SK-N-SH (cell line): Measurements from ENCODE around the gene GPR173. TPM values are rescaled to one million over a fixed set of nuclear protein-coding genes. Genes with fewer than 3 reads are reported as not detected.
A peak's percentile ranks its signal among the peaks of the same experiment; 100 is the strongest.

ENCODE experiments used
- CTCF ChIA-PET: fragments of 300-600, 350-600 bp; formaldehyde crosslinking; extraction: SDS; loops from one replicate; lab custom pipeline; 2021; lab: Yijun Ruan, JAX
- POLR2A ChIA-PET: fragments of 350-600 bp; sonication (Branson Sonifier 250); formaldehyde crosslinking; extraction: SDS; loops from one replicate; lab custom pipeline; 2020; ENCODE audit warnings: antibody characterized with exemption, inconsistent platforms; lab: Yijun Ruan, JAX
- DNase-seq: peaks from one replicate; pipeline ENCODE4 v3.0.0; 2012
- H2AFZ ChIP-seq: fragments of 200-600 bp; sonication (generic); 2 replicates; pipeline ENCODE4 v1.8.1; 2016; ENCODE audit warnings: antibody characterized with exemption, mild to moderate bottlenecking, low read depth
- H3F3A ChIP-seq: fragments of 200-600 bp; sonication (generic); replicated peaks from 2 replicates; pipeline ENCODE3; 2016; ENCODE audit warnings: antibody characterized with exemption, mild to moderate bottlenecking; ENCODE audit not compliant: insufficient read depth
- H3K27ac ChIP-seq, 2 experiments: fragments of 200-500 bp in 1 of 2; fragments of 200-600 bp in 1 of 2; sonication (Bioruptor generic) in 1 of 2; sonication (generic), shearing (Covaris generic) in 1 of 2; 2 replicates each; pipeline versions ENCODE4 v1.5.1 to v1.6.1; 2014 to 2016; ENCODE audit warnings: low read depth in 2 of 2, inconsistent platforms in 1 of 2, low read length in 1 of 2, mild to moderate bottlenecking in 1 of 2, mixed read lengths in 1 of 2
- H3K27me3 ChIP-seq: fragments of 200-600 bp; sonication (generic), shearing (Covaris generic); 2 replicates; pipeline ENCODE4 v1.6.1; 2016; ENCODE audit warnings: mixed run types; ENCODE audit not compliant: insufficient read depth
- H3K36me3 ChIP-seq, 2 experiments: fragments of 200-500 bp in 1 of 2; fragments of 200-600 bp in 1 of 2; sonication (Bioruptor generic) in 1 of 2; sonication (generic) in 1 of 2; replicated peaks in 1 of 2; 2 replicates each; pipeline versions ENCODE3 to v1.5.1; 2014 to 2016; ENCODE audit warnings: low read length in 1 of 2, mild to moderate bottlenecking in 1 of 2; ENCODE audit not compliant: insufficient read depth in 2 of 2, control insufficient read depth in 1 of 2
- H3K4me1 ChIP-seq, 2 experiments: fragments of 200-500 bp in 1 of 2; fragments of 200-600 bp in 1 of 2; sonication (Bioruptor generic) in 1 of 2; sonication (generic), shearing (Covaris generic) in 1 of 2; 2 replicates each; pipeline versions ENCODE4 v1.5.1 to v1.6.1; 2014 to 2016; ENCODE audit warnings: low read depth in 1 of 2, low read length in 1 of 2, mixed run types in 1 of 2; ENCODE audit not compliant: insufficient read depth in 2 of 2, control insufficient read depth in 1 of 2
- H3K4me2 ChIP-seq: fragments of 200-600 bp; sonication (generic), shearing (Covaris generic); 2 replicates; pipeline ENCODE4 v1.6.1; 2017; ENCODE audit warnings: mixed run types
- H3K4me3 ChIP-seq, 2 experiments: fragments of 200-500 bp in 1 of 2; fragments of 200-600 bp in 1 of 2; sonication (Bioruptor generic) in 1 of 2; sonication (generic), shearing (Covaris generic) in 1 of 2; 2 replicates each; pipeline versions ENCODE4 v1.5.1 to v1.8.1; 2014 to 2016; ENCODE audit warnings: low read depth in 2 of 2, inconsistent platforms in 1 of 2, low read length in 1 of 2, mild to moderate bottlenecking in 1 of 2, mixed read lengths in 1 of 2, moderate library complexity in 1 of 2
- H3K79me2 ChIP-seq: fragments of 200-600 bp; sonication (generic); 2 replicates; pipeline ENCODE4 v1.8.1; 2017; ENCODE audit warnings: mild to moderate bottlenecking; ENCODE audit not compliant: insufficient read depth
- H3K9ac ChIP-seq: fragments of 200-600 bp; sonication (generic); 2 replicates; pipeline ENCODE4 v1.6.1; 2017; ENCODE audit warnings: mixed run types
- H3K9me2 ChIP-seq: fragments of 200-600 bp; sonication (generic); 2 replicates; pipeline ENCODE4 v1.6.1; 2017; ENCODE audit warnings: mixed run types
- H3K9me3 ChIP-seq: fragments of 200-600 bp; sonication (generic); 2 replicates; pipeline ENCODE4 v1.6.1; 2017; ENCODE audit warnings: mixed run types, mild to moderate bottlenecking, moderate library complexity
- H4K20me1 ChIP-seq: fragments of 200-600 bp; sonication (generic); 2 replicates; pipeline ENCODE4 v1.6.1; 2017; ENCODE audit warnings: mild to moderate bottlenecking, mixed run types; ENCODE audit not compliant: insufficient read depth
- CHD2 ChIP-seq: fragments of 150-350 bp; IDR thresholded peaks from 2 replicates; pipeline ENCODE4 v1.6.1; 2018; ENCODE audit warnings: low read length; ENCODE audit not compliant: partially characterized antibody
- FOSL2 ChIP-seq: IDR thresholded peaks from 2 replicates; pipeline ENCODE4 v1.4.0; 2012; ENCODE audit warnings: low read depth, mild to moderate bottlenecking, moderate library complexity, borderline replicate concordance
- FOXJ3 ChIP-seq: sonication (generic); formaldehyde crosslinking; IDR thresholded peaks from 2 replicates; pipeline ENCODE4 v1.5.1; 2020; ENCODE audit warnings: mild to moderate bottlenecking, missing genetic modification reagents
- FOXM1 ChIP-seq: IDR thresholded peaks from 2 replicates; pipeline ENCODE4 v1.4.0; 2012; ENCODE audit warnings: low read depth, mild to moderate bottlenecking
- GABPA ChIP-seq: IDR thresholded peaks from 2 replicates; pipeline ENCODE4 v1.4.0; 2012; ENCODE audit warnings: low read depth, mild to moderate bottlenecking
- IRF3 ChIP-seq: fragments of 150-350 bp; IDR thresholded peaks from 2 replicates; pipeline ENCODE4 v1.6.1; 2016; ENCODE audit warnings: mild to moderate bottlenecking, low read depth, low read length
- JUND ChIP-seq: IDR thresholded peaks from 2 replicates; pipeline ENCODE4 v1.4.0; 2012
- NFIC ChIP-seq: IDR thresholded peaks from 2 replicates; pipeline ENCODE4 v1.4.0; 2012; ENCODE audit warnings: borderline replicate concordance
- POLR2AphosphoS5 ChIP-seq: IDR thresholded peaks from 2 replicates; pipeline ENCODE4 v1.6.1; 2012; ENCODE audit warnings: low read depth, low read length
- RAD21 ChIP-seq: IDR thresholded peaks from 2 replicates; pipeline ENCODE4 v1.6.1; 2012; ENCODE audit warnings: mild to moderate bottlenecking, low read length
- RFX5 ChIP-seq: IDR thresholded peaks from 2 replicates; pipeline ENCODE4 v1.6.1; 2012; ENCODE audit warnings: mild to moderate bottlenecking, improper control_type of control experiment, low read length
- RXRA ChIP-seq: IDR thresholded peaks from 2 replicates; pipeline ENCODE4 v1.4.0; 2012; ENCODE audit warnings: low read depth, mild to moderate bottlenecking, borderline replicate concordance
- SMC3 ChIP-seq: IDR thresholded peaks from 2 replicates; pipeline ENCODE4 v1.6.1; 2012; ENCODE audit warnings: low read depth, low read length, improper control_type of control experiment
- TAF1 ChIP-seq: IDR thresholded peaks from 2 replicates; pipeline ENCODE4 v1.6.1; 2012; ENCODE audit warnings: low read depth, mild to moderate bottlenecking, low read length, moderate library complexity, borderline replicate concordance
- TCF12 ChIP-seq: IDR thresholded peaks from 2 replicates; pipeline ENCODE4 v1.4.0; 2012
- TEAD4 ChIP-seq: IDR thresholded peaks from 2 replicates; pipeline ENCODE4 v1.4.0; 2012; ENCODE audit warnings: mild to moderate bottlenecking, borderline replicate concordance; ENCODE audit not compliant: insufficient read depth
- USF2 ChIP-seq: fragments of 150-350 bp; IDR thresholded peaks from 2 replicates; pipeline ENCODE4 v1.6.1; 2017; ENCODE audit warnings: antibody characterized with exemption, low read length, low read depth, borderline replicate concordance
- ZBTB33 ChIP-seq: IDR thresholded peaks from 2 replicates; pipeline ENCODE4 v1.4.0; 2012; ENCODE audit warnings: low read depth, borderline replicate concordance
- WGBS: methylation state at CpG from one replicate; pipeline ENCODE4 v1.1.6; 2017; ENCODE audit warnings: low lambda C conversion rate; 5-methylcytosine and 5-hydroxymethylcytosine counted together
- polyA plus RNA-seq, 3 experiments: library from polyadenylated mRNA; depleted of rRNA; stranded (reverse); fragments of >200 nt; gene quantifications; 2 replicates each; pipeline ENCODE4 v1.2.3, GENCODE V29; 2012

Gene GPR173
- polyA plus RNA-seq, 1 of the 3 experiments (the other 2 are of a cell fraction), result 5.8 TPM

GRCh38 chrX:53018627-53019026 is 30.0 kb upstream of the GPR173 start:
- no peak overlapping the region for H3K9ac ChIP-seq
- H2AFZ ChIP-seq, result no peak overlapping the region
- no peaks in the 10 kb centered on the region for H3K9me2 ChIP-seq
- no peaks in the 10 kb centered on the region for H4K20me1 ChIP-seq
- no peaks in the 10 kb centered on the region for H3F3A ChIP-seq
- CTCF ChIA-PET, result interaction anchor here (0.6 to 2.3 kb wide), 6 partner anchors 10 to 76 kb away, joined by 3 to 10 read pairs (median 4); no protein-coding TSS in a partner anchor
- no peaks in the 10 kb centered on the region for H3K36me3 ChIP-seq
- POLR2A ChIA-PET, result no interaction called here
- TF ChIP-seq SMC3 (0 out of 2 replicates have a peak, but pooled peaks have one; percentile 3), FOSL2 (no peak), RAD21 (peak; percentile 57)
- no peak overlapping the region for H3K4me2 ChIP-seq
- H3K4me1 ChIP-seq, result no peaks in the 10 kb centered on the region
- no peak for DNase-seq
- H3K27ac ChIP-seq, result no peak overlapping the region
- WGBS, result 4% methylated on average over 4 of the region's 4 CpGs
- H3K4me3 ChIP-seq, result no peak overlapping the region
- H3K9me3 ChIP-seq, result no peaks in the 10 kb centered on the region
- peaks cover 34% of the 10 kb centered on the region for H3K27me3 ChIP-seq
- no peaks in the 10 kb centered on the region for H3K79me2 ChIP-seq

- POLR2A ChIA-PET, result no interaction called here
- CTCF ChIA-PET, result no interaction called here
- 31% methylated on average over 8 of the region's 8 CpGs for WGBS
These were observed 26.2 kb upstream of the GPR173 start for GRCh38 chrX:53022381-53022780.

GRCh38 chrX:53028678-53029077 is 19.9 kb upstream of the GPR173 start:
- Histone ChIP-seq H3K36me3 (no peaks in the 10 kb centered on the region), H3K4me3 (no peak overlapping the region), H3K4me2 (no peak overlapping the region), H3K9me3 (no peaks in the 10 kb centered on the region), H3F3A (no peaks in the 10 kb centered on the region), H3K4me1 (no peaks in the 10 kb centered on the region), H3K9ac (no peak overlapping the region), H2AFZ (no peak overlapping the region), H3K79me2 (no peaks in the 10 kb centered on the region), H3K9me2 (no peaks in the 10 kb centered on the region), H3K27ac (no peak overlapping the region), H4K20me1 (no peaks in the 10 kb centered on the region), H3K27me3 (peaks cover 14% of the 10 kb centered on the region; the same call in 1 of the 2 replicates)
- ChIA-PET POLR2A (no interaction called here), CTCF (interaction anchor here (2.7 kb wide), 1 partner anchor 10 kb away, joined by 10 read pairs; no protein-coding TSS in a partner anchor)
- WGBS, result 4% methylated on average over 1 of the region's 1 CpG
- no peak for DNase-seq
- TF ChIP-seq FOXJ3 (no peak), RFX5 (no peak), USF2 (no peak), FOSL2 (no peak), IRF3 (no peak), TCF12 (no peak), ZBTB33 (no peak), CHD2 (no peak), POLR2AphosphoS5 (no peak), TAF1 (no peak)

More at GRCh38 chrX:53022381-53022780, 26.2 kb upstream of the GPR173 start:
- Histone ChIP-seq H3F3A (no peaks in the 10 kb centered on the region), H3K27ac (no peak overlapping the region), H3K4me3 (no peak overlapping the region), H3K4me1 (no peaks in the 10 kb centered on the region), H3K9me2 (no peaks in the 10 kb centered on the region), H3K27me3 (peaks cover 30% of the 10 kb centered on the region), H2AFZ (no peak overlapping the region), H3K36me3 (no peaks in the 10 kb centered on the region), H3K9ac (no peak overlapping the region), H3K4me2 (no peak overlapping the region), H3K79me2 (no peaks in the 10 kb centered on the region), H4K20me1 (no peaks in the 10 kb centered on the region), H3K9me3 (no peaks in the 10 kb centered on the region)
- TF ChIP-seq NFIC (no peak), TEAD4 (no peak), TAF1 (no peak), SMC3 (no peak), FOXM1 (no peak), USF2 (no peak), GABPA (no peak), JUND (no peak), RXRA (no peak)
- DNase-seq, result no peak
